ENCODE results near the gene RNF175.

DNA sequence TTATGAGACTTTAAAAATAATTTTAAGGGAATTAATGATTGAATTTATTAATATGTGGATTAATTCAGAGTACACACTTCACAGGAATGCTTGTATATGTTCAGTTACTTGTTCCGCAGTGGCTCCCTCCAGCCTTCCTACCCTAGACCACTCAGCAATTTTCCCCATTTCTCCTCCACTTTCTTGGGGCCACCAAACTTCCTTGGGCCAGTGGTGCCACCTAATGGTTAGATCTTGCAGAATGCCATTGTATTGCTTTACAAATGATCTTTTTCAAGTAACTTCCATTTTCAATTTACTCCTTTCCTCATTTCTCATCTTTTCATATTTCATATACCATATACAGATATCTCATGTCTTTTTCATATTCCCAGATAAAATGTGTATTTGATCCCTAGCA is 3.6 kb upstream of the RNF175 start:
- peak in 1 of 4 donors; percentile 21 for TF ChIP-seq CTCF (IDR thresholded peaks at IDR 0.05)
- TF ChIP-seq POLR2A (IDR thresholded peaks at IDR 0.05) = no peak
